GM21447 (cell line): ENCODE results near the gene ABCC9.

Experiments
- ATAC-seq: cut with Tn5 transposase; IDR thresholded peaks from one replicate; pipeline ENCODE4 v1.9.1; 2021; ENCODE audit not compliant: unreplicated experiment

The ABCC9 gene

GRCh38 chr12:21940549-21941505 is at the start of gene ABCC9:
Gene ABCC9 (minus strand): TSS chr12:21941426. CDS start chr12:21936674, 4,752 bp downstream.
- ATAC-seq = no peak

DNA sequence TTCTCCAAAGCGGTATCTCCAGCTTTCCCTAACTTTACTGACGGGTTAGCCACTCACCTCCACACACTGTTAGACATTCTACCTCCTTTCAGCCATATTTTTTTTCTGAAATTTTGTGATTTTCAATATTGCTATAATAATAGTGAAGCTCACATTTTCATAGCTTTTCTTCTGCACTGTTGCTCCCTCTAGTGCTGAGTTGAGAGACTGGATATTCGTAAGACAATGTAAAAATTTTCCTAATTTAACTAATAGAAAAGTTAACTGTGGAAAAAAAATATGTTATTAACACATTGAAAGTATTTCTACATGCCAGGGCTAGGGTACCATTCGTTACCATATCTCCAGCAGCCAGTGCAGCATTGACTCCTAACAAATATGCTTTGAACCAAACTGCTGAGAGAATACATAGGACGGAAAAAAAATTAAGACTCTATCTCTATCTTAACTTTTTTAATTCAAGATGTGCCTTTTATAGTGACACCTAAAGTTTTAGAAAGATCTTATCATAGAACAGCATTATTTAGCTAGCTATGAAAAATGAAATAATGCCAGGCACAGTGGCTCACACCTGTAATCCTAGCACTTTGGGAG is 48.7 kb upstream of the ABCC9 start:
- no peak for ATAC-seq

GRCh38 chr12:21988619-21989018 is 47.4 kb upstream of the ABCC9 start:
- no peak for ATAC-seq

- no peak for ATAC-seq
Observed at GRCh38 chr12:21987755-21988154, 46.5 kb upstream of the ABCC9 start.

- ATAC-seq = no peak
Observed at GRCh38 chr12:21985155-21985554, 43.9 kb upstream of the ABCC9 start.

DNA sequence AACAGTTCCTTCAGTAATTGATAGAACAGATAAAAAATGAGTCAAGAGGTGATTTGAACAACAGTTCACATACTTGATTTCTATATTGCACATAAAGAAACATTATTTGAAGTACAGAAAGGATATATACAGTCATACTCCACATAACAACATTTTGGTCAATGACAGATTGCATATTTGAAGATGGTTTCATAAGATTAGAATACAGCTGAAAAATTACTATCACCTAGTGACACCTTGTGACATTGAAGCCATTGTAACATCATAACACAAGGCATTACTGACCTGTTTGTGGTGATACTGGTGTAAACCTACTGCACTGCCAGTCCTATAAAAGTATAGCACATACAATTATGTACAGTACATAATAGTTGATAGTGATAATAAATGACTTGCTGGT is 43.1 kb upstream of the ABCC9 start:
- ATAC-seq = no peak

DNA sequence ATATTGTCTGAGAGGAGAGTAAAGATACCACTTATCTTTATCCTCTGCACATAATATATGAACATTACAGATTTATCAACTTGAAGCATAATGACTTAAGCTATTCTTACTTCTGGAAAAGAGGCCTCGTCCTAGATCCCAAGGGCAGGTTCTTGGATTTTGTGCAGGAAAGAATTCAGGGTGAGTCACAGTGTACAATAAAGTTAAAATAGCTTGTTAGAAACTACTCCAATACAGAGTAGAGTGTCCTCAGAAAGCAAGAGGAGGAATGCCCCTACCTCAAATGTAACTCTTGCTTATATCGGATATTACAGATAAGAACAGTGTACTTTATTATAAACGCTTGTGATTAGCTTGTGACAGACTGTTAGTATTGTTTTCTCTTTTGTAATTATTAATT is 41.9 kb upstream of the ABCC9 start:
- ATAC-seq = no peak

GRCh38 chr12:21980544-21980943 is 39.3 kb upstream of the ABCC9 start:
- no peak for ATAC-seq

GRCh38 chr12:21975293-21975692 is 34.1 kb upstream of the ABCC9 start:
- no peak for ATAC-seq

- no peak for ATAC-seq
Observed at GRCh38 chr12:21973221-21973620, 32.0 kb upstream of the ABCC9 start.

GRCh38 chr12:21972055-21972454 is 30.8 kb upstream of the ABCC9 start:
- ATAC-seq = no peak

DNA sequence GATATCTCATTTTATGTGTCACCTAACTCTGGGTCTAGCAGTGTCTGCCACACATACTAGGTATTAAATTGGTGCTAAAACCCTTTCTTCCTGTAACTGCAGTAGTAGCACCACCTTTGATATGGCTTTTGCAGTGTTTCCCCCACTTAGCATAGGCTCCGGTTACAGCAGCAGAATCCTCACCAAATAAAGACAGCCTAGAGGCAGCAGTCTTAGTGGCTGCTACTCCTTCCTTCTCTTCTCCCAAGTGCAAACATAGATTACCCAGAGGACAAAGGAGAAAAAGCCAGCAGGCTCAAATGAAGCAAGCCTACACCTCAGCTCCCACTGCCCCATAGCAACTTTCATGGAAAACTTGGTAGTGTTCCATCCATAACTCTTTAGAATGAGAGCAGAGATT is 30.1 kb upstream of the ABCC9 start:
- no peak for ATAC-seq

GRCh38 chr12:21962821-21963220 is 21.6 kb upstream of the ABCC9 start:
- no peak for ATAC-seq

DNA sequence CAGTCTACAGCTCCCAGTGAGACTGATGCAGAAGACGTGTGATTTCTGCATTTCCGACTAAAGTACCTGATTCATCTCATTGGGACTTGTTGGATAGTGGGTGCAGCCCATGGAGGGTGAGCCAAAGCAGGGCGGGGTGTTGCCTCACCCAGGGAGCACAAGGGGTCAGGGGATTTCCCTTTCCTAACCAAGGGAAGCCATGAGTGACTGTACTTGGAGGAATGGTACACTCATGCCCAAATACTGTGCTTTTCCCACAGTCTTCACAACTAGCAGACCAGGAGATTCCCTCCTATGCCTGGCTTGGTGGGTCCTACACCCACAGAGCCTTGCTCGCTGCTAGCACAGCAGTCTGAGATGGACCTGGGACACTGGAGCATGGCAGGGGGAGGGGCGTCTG is 21.0 kb upstream of the ABCC9 start:
- no peak for ATAC-seq

DNA sequence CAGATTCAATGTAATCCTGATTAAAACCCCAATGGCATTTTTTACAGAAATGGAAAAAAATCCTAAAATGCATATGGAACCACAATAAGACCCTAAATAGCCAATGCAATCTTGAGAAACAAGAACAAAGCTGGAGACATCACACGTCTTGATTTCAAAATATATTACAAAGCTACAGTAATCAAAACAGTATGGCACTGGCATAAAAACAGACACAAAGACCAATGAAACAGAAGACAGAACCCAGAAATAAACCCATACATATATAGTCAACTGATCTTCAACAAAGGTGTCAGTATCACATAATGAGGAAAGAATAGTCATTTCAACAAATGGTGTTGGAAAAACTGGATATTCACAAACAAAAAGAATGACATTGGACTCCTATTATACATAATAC is 9.4 kb upstream of the ABCC9 start:
- no peak for ATAC-seq

DNA sequence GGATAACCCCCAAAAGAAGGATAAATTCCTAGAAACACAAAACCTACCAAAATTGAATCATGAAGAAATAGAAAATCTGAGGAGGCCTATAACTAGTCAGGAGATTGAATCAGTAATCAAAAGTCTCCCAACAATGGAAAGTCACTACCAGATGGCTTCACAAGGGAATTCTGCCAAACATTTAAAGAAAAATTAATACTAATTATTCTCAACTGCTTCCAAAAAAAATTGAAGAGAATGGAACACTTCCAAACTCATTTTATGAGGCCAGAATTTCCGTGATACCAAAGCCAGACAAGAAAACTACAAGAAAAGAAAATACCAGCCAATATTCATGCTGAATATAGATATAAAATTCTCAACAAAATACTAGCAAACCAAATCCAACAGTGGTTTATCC is 7.8 kb upstream of the ABCC9 start:
- ATAC-seq = no peak

GRCh38 chr12:21946983-21947382 is 5.8 kb upstream of the ABCC9 start:
- ATAC-seq = no peak

DNA sequence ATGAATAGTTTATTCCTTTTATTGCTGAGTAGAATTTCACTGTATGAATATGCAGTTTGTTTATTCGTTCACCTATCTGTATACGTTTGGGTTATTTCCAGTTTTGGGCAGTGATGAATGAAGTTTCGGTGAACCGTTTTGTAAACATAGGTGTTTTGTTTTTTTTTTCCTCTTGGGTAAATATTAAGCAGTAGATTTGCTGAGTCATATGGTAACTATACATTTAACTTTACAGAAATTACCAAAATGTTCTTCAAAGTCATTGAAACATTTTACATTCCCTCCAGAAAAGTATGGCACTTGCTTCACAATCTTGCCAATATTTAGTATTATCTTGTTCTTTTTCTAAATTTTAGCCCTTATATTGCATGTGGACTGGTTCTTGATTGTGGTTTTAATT is 3.8 kb upstream of the ABCC9 start:
- ATAC-seq = no peak

GRCh38 chr12:21942377-21942703 is 1.1 kb upstream of the ABCC9 start:
- ATAC-seq = no peak

DNA sequence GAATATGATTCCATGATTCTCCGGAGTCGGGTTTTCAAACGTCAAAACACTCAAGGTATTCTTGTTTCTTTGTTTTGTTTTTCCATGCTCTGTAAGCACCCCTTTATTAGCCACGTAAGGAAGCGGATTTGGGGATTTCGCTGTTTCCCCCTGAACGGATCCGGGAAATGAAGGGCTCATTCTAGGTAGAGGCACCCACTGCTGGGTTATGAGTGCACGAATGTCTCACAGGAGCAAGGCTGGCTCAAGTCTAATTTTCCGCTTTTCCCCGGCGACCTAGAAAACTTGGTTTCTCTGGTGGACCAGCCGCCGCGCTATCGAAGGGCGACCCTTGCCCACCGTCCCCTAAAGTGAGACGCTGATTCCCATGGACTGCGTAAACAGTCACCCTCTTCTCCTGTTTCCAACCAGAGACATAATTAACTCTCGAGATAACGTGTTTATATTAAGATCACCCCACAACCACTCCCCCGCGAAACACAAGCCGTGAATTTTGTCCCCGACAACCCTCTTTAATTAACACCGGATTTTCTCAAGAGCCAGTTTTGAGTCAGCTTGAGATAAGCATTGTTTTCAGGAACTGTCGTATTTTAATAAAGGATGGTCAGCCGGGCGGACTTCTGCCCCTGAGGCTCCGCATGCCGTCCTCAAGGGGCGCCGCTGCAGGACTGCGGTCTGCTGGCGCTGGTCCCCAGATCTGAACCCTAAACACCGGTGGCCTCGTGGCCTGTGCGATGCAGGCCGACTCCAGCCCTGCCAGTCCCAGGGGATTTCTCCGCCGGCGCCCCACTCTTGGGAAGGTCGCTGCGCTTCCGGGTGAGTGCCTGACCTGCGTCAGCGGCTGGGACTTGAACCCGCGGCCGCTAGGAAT is 515 bp upstream of the ABCC9 start:
- no peak for ATAC-seq

DNA sequence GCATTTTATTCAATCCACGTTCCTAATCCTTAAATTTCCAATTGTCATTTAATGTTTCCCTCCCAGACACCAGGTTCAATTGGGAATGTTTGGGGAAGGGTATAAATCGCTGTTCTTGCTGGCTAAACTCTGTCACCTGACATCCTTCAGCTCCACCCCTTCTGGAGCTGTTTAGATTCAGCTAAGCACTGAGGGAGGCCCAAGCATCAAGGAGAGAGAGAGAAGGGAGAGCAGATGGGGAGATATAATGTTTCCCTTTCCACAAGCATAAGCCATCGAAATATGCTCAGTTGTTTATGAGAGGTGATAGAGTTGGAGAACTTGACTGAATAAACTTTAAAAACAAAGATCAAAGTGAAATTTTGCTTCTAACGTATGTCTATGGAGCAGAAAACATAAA is 1.8 kb downstream of the ABCC9 start:
- no peak for ATAC-seq

DNA sequence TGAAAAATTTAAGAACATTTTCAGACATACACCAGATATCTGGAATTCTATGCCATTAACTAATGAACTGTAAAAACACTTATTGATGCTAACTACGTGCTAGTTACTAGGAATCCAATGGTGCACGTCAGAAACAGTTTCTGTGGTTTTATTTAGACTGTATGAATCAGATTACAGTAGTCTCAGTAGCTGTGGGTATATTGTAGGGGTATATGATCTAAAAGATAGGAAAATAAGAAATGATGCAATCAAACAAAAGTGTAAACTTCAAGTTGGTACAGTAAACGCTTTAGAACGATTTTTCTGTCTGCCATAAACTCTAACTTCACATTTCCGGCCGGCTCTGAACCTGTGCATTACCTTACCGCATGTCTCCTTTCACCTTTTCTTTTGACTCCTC is 2.3 kb downstream of the ABCC9 start:
- ATAC-seq = no peak
